Smooth muscle cell (in vitro differentiated cells): ENCODE results near the gene MDGA2. TPM values are rescaled to one million over a fixed set of nuclear protein-coding genes. Genes with fewer than 3 reads are reported as not detected.

Experiments used
- DNase-seq: peaks from one replicate; lab custom pipeline; 2025; ENCODE audit not compliant: unreplicated experiment; lab: John Stamatoyannopoulos, UW
- H2AFZ ChIP-seq: fragments of 200-600 bp; sonication (generic); 2 replicates; pipeline ENCODE4 v1.6.0; 2016; ENCODE audit warnings: antibody characterized with exemption, low read depth, mild to moderate bottlenecking
- H3F3A ChIP-seq: fragments of 200-600 bp; sonication (generic); 2 replicates; pipeline ENCODE4 v1.6.0; 2017; ENCODE audit warnings: antibody characterized with exemption, low read depth
- H3K27ac ChIP-seq: fragments of 200-600 bp; sonication (generic); 2 replicates; pipeline ENCODE4 v1.5.1; 2016; ENCODE audit warnings: low read depth, mild to moderate bottlenecking
- H3K27me3 ChIP-seq: fragments of 200-600 bp; sonication (generic); 2 replicates; pipeline ENCODE4 v1.6.1; 2016; ENCODE audit warnings: low read depth, mild to moderate bottlenecking
- H3K36me3 ChIP-seq: fragments of 200-600 bp; sonication (generic); 2 replicates; pipeline ENCODE4 v1.5.1; 2016; ENCODE audit warnings: low read depth
- H3K4me1 ChIP-seq: fragments of 200-600 bp; sonication (generic); 2 replicates; pipeline ENCODE4 v1.5.1; 2016; ENCODE audit warnings: low read depth
- H3K4me2 ChIP-seq: fragments of 200-600 bp; sonication (generic); 2 replicates; pipeline ENCODE4 v1.6.0; 2016; ENCODE audit warnings: mild to moderate bottlenecking
- H3K4me3 ChIP-seq: fragments of 200-600 bp; sonication (generic); 2 replicates; pipeline ENCODE4 v1.5.1; 2016; ENCODE audit warnings: mild to moderate bottlenecking
- H3K79me2 ChIP-seq: fragments of 200-600 bp; sonication (generic); 2 replicates; pipeline ENCODE4 v1.6.0; 2016; ENCODE audit warnings: low read depth, mild to moderate bottlenecking
- H3K9ac ChIP-seq: fragments of 200-600 bp; sonication (generic); 2 replicates; pipeline ENCODE4 v1.6.0; 2016; ENCODE audit warnings: low read depth
- H3K9me3 ChIP-seq: fragments of 200-600 bp; sonication (generic); replicated peaks from 2 replicates; pipeline ENCODE4 v1.5.1; 2016; ENCODE audit warnings: low read depth
- H4K20me1 ChIP-seq: fragments of 200-600 bp; sonication (generic); 2 replicates; pipeline ENCODE4 v1.6.0; 2016; ENCODE audit warnings: low read depth
- WGBS: methylation state at CpG from one replicate; pipeline ENCODE4 v1.1.7; 2016; ENCODE audit warnings: low lambda C conversion rate; 5-methylcytosine and 5-hydroxymethylcytosine counted together
- polyA plus RNA-seq: library from polyadenylated mRNA; unstranded; fragments of >200 nt; fragmentation: Nextera tagmentation; extraction: Ambion mirVana; gene quantifications from 2 replicates; pipeline ENCODE4 v1.2.1, GENCODE V29; 2016
- total RNA-seq: library from RNA; depleted of rRNA; stranded (reverse); fragments of >200 nt; gene quantifications from 2 replicates; pipeline ENCODE4 v1.2.3, GENCODE V29; 2014
- TF ChIP-seq, protein P1 (sequence below): fragments of 200-600 bp; sonication (generic); IDR thresholded peaks from 2 replicates; pipeline ENCODE4 v1.5.1; 2017; ENCODE audit warnings: borderline replicate concordance, mild to moderate bottlenecking, antibody characterized with exemption; ENCODE audit not compliant: insufficient read depth, poor library complexity, severe bottlenecking

MDGA2 gene
- total and polyA plus RNA-seq, 2 experiments from 2014 or later, result 1.4 to 1.8 TPM

DNA sequence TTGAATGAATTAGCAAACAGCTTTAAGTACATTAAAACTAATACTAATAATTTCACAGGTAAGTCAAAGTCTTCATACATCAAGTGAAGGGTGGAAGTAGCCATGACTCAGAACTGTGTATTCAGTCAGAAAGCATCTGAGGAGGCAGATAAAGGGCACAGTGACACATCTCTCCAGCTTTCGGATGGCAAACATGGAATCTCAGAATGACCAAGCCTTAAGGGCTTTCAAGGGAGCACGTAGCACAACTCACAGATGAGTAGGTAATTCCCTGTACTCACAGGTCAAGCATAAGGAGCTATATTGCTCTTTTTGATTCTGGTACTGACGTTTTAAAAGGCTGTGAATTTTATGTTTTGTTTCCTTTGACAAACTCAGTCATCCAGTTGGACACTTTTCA lies 56.0 kb downstream of the MDGA2 start:
- Histone ChIP-seq H3K9ac (no peak overlapping the region), H3K27me3 (no peaks in the 10 kb centered on the region), H3K4me2 (no peak overlapping the region), H3K79me2 (no peaks in the 10 kb centered on the region), H3K9me3 (no peaks in the 10 kb centered on the region), H2AFZ (no peak overlapping the region), H3K36me3 (no peaks in the 10 kb centered on the region), H4K20me1 (no peaks in the 10 kb centered on the region), H3K4me3 (no peak overlapping the region), H3K4me1 (no peaks in the 10 kb centered on the region), H3F3A (no peaks in the 10 kb centered on the region), H3K27ac (no peak overlapping the region)
- 63% methylated on average over 3 of the region's 3 CpGs for WGBS
- DNase-seq, result no peak
- TF ChIP-seq, protein P1, sequence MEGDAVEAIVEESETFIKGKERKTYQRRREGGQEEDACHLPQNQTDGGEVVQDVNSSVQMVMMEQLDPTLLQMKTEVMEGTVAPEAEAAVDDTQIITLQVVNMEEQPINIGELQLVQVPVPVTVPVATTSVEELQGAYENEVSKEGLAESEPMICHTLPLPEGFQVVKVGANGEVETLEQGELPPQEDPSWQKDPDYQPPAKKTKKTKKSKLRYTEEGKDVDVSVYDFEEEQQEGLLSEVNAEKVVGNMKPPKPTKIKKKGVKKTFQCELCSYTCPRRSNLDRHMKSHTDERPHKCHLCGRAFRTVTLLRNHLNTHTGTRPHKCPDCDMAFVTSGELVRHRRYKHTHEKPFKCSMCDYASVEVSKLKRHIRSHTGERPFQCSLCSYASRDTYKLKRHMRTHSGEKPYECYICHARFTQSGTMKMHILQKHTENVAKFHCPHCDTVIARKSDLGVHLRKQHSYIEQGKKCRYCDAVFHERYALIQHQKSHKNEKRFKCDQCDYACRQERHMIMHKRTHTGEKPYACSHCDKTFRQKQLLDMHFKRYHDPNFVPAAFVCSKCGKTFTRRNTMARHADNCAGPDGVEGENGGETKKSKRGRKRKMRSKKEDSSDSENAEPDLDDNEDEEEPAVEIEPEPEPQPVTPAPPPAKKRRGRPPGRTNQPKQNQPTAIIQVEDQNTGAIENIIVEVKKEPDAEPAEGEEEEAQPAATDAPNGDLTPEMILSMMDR, result no peak

DNA sequence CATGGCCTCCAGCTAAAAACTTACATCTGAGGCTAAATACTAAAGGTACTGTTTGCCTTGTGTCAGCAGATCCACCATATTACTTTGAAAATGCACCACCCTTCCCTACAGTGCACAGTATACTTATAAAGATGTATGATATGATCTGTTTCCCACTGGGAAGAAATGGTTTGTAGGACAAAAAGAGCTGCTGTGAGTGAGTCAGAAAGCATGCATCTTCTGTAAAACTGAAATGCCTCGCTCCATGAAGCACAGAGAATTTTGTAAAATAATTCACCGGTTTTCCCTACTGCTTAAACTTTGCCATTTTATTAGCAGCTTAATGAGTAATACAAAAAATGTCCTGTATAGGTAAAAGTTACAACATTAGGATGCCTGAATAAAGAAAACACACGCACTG lies 68.8 kb downstream of the MDGA2 start:
- Histone ChIP-seq H3K4me3 (no peak overlapping the region), H3K9me3 (no peaks in the 10 kb centered on the region), H3K79me2 (no peaks in the 10 kb centered on the region), H3K36me3 (no peaks in the 10 kb centered on the region), H3K27me3 (no peaks in the 10 kb centered on the region), H2AFZ (no peak overlapping the region), H3K4me1 (no peaks in the 10 kb centered on the region), H3K27ac (no peak overlapping the region), H3K4me2 (no peak overlapping the region), H3F3A (no peaks in the 10 kb centered on the region), H3K9ac (no peak overlapping the region), H4K20me1 (no peaks in the 10 kb centered on the region)
- no peak for DNase-seq
- TF ChIP-seq, protein P1, result no peak
- WGBS, result 88% methylated on average over 3 of the region's 3 CpGs

DNA sequence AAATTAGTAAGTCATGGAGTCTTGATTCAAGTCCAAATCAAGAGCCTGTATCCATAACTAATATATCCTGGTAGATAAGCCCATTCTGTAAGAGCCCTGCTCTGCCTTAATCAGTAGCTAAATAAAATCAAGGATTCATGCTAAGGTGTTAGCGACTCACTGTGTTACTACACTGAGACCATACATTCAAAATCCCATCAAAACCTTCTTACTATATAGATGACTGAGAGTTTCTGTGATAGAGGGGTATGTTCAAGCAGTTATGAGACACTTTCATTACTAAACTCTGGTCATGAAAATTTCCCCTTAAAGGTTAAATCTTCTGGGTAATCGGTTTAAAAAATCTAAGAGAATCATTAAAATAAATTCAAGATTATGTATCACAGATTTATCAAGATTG lies 78.5 kb downstream of the MDGA2 start:
- Histone ChIP-seq H3K27me3 (no peaks in the 10 kb centered on the region), H3K4me1 (no peaks in the 10 kb centered on the region), H3K9ac (no peak overlapping the region), H4K20me1 (no peaks in the 10 kb centered on the region), H3K9me3 (no peaks in the 10 kb centered on the region), H3F3A (no peaks in the 10 kb centered on the region), H3K4me3 (no peak overlapping the region), H3K4me2 (no peak overlapping the region), H3K27ac (no peak overlapping the region), H3K79me2 (no peaks in the 10 kb centered on the region), H3K36me3 (no peaks in the 10 kb centered on the region), H2AFZ (no peak overlapping the region)
- no peak for DNase-seq
- WGBS, result 80% methylated on average over 2 of the region's 2 CpGs
- TF ChIP-seq, protein P1, result no peak

DNA sequence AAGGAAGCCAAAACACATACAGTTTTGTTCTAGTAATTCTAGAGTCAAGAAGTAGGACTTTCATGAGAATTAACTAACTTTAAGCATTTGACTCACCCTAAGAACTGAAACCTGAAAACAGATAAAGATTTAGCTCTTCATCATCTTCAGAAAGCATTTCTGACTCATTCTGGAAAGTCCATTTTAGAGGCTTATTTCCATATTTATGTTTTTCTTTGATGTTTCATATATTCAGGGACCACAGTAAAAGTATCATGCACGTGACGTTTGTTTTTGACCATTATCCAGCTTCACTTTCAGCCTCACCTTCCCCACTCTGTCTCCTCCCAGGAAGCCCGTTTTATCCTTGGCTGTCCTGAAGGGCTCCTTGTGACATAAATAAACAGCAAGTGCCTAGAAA lies 79.2 kb downstream of the MDGA2 start:
- TF ChIP-seq, protein P1, result no peak
- Histone ChIP-seq H3K4me1 (no peaks in the 10 kb centered on the region), H3K79me2 (no peaks in the 10 kb centered on the region), H3K9me3 (no peaks in the 10 kb centered on the region), H2AFZ (no peak overlapping the region), H3F3A (no peaks in the 10 kb centered on the region), H3K27ac (no peak overlapping the region), H3K4me3 (no peak overlapping the region), H3K4me2 (no peak overlapping the region), H3K9ac (no peak overlapping the region), H3K27me3 (no peaks in the 10 kb centered on the region), H3K36me3 (no peaks in the 10 kb centered on the region), H4K20me1 (no peaks in the 10 kb centered on the region)
- no peak for DNase-seq
- WGBS, result 95% methylated on average over 3 of the region's 3 CpGs
